ENCODE data around the gene NT5C1B.
"Not testable (repeated sequence)": the region's sequence is repeated elsewhere in the genome, so short reads cannot be mapped to it uniquely, and the experiment has no call there.

The NT5C1B gene

DNA sequence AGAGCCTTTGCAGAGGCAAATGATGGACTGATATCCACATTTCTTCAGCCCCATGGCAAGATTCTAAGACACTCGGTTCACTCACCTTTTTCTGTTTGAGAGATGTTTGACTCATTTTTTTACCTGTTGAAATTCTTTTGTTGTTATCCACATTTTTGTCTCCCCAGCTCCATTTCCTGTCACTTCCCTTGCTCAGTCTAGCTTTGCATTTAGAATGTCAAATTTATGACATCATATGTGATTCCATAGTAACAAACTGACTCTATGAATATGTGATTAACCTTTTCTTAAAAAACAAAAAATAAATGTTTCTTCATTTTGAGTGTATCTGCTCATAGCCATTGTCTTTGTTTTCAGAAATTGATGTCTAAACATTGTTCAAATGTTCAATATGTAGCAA, at the start of gene NT5C1B:
TSS of gene NT5C1B (minus strand) at position 216 of the 400 bp plus-strand sequence. CDS start at position 115, 101 bp downstream.
- no peak for DNase-seq

GRCh38 chr2:18637196-18637595, 47.8 kb upstream of the NT5C1B start:
- no peak for ATAC-seq
- Mint-ChIP-seq H3K9me3 (peaks cover 37 to 45% of the 10 kb centered on the region in 2 donors), H3K4me3 (no peak overlapping the region)

More for the DNA sequence above, at the start of gene NT5C1B:
- Mint-ChIP-seq H3K4me1 (no peaks in the 10 kb centered on the region), H3K27me3 (no peaks in the 10 kb centered on the region), H3K4me3 (no peak within 1 kb of the TSS), H3K27ac (no peak within 1 kb of the TSS), H3K9me3 (peaks cover 4 to 25% of the 10 kb centered on the region in 2 donors)
- ATAC-seq, result no peak

GRCh38 chr2:18632699-18633098, 43.3 kb upstream of the NT5C1B start:
- not testable (repeated sequence) for ATAC-seq, H3K27ac Mint-ChIP-seq, H3K4me3 Mint-ChIP-seq, DNase-seq, H3K4me1 Mint-ChIP-seq, H3K27me3 Mint-ChIP-seq
- peaks cover 53 to 68% of the 10 kb centered on the region in 2 donors for H3K9me3 Mint-ChIP-seq

More at GRCh38 chr2:18637196-18637595, 47.8 kb upstream of the NT5C1B start:
- DNase-seq, result no peak
- Mint-ChIP-seq H3K27ac (no peak overlapping the region), H3K4me1 (no peaks in the 10 kb centered on the region), H3K27me3 (no peaks in the 10 kb centered on the region)

GRCh38 chr2:18630941-18631340, 41.6 kb upstream of the NT5C1B start:
- no peak for ATAC-seq
- no peaks in the 10 kb centered on the region for H3K4me1 Mint-ChIP-seq
- no peak overlapping the region for H3K4me3 Mint-ChIP-seq
- no peaks in the 10 kb centered on the region for H3K27me3 Mint-ChIP-seq
- no peak for DNase-seq
- H3K27ac Mint-ChIP-seq, result no peak overlapping the region
- H3K9me3 Mint-ChIP-seq, result peaks cover 41 to 50% of the 10 kb centered on the region in 2 donors

DNA sequence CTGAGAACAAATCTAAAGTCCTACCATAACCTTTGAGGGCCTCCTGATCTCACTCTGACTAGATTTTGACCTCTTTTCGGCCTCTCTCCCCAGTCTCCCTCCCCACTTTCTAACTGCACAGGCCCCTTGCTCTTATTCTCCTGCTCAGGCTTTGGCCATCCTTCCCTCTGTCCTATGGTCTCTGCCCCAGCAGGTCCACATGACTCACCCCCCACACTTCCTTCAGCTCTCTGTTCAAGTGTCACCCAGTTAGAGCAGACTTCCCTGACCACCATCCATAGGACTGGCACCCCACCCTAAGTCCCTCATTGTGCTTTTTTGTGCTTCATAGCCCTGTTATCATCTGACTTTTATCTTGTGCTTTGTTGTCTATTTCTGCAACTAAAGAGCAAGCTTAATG, 41.2 kb upstream of the NT5C1B start:
- no peaks in the 10 kb centered on the region for H3K27me3 Mint-ChIP-seq
- ATAC-seq (no peak), DNase-seq (no peak)
- no peaks in the 10 kb centered on the region for H3K4me1 Mint-ChIP-seq
- peaks cover 39 to 46% of the 10 kb centered on the region in 2 donors for H3K9me3 Mint-ChIP-seq
- H3K4me3 Mint-ChIP-seq, result no peak overlapping the region
- H3K27ac Mint-ChIP-seq, result no peak overlapping the region

DNA sequence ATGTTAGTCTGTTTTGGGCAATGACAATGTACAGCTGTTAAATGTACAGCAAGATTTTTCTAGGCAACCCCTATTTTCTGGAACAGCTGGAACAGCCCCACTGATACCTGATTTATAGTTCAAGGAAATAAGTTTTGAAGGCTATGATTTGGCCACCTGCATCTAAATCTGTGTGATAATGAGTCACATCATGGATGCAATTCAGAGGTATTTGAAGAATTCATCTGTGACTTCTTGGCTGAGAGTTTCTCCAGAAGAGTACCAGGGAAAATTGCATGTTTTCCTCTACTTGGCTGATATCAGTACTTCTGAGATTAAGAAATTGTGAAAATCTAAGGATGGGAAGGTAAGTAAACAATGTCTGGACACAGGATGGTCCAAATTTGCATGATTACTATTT, 40.7 kb upstream of the NT5C1B start:
- Mint-ChIP-seq H3K4me3 (no peak overlapping the region), H3K4me1 (no peaks in the 10 kb centered on the region)

GRCh38 chr2:18626958-18627650, 37.7 kb upstream of the NT5C1B start:
- Mint-ChIP-seq H3K4me1 (no peaks in the 10 kb centered on the region), H3K27ac (no peak overlapping the region), H3K27me3 (no peaks in the 10 kb centered on the region), H3K9me3 (peaks cover 15 to 27% of the 10 kb centered on the region in 2 donors), H3K4me3 (no peak overlapping the region)
- DNase-seq (no peak), ATAC-seq (no peak)

More for the DNA sequence above, 40.7 kb upstream of the NT5C1B start:
- Mint-ChIP-seq H3K27me3 (no peaks in the 10 kb centered on the region), H3K9me3 (peaks cover 34 to 42% of the 10 kb centered on the region in 2 donors), H3K27ac (no peak overlapping the region)
- no peak for DNase-seq
- ATAC-seq, result no peak

DNA sequence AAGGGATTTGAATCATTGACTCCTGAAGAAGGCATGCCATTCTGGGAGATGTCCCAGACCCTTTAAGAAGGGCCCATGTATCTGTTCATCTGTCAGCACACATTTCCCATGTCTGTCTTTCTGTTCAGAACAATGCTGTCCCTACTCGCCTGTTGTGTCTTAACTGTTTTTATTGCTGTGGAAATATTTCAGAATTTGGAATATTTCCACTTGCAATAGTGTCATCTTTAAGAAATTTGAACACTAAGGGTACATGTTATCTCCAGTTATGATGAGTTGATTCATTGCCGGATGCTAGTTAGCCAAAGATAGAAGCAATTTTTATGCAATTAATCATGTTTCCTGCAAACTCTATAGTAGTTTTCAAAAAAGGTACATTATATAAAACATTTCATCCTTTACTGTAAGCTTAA, 36.9 kb upstream of the NT5C1B start:
- no peaks in the 10 kb centered on the region for H3K27me3 Mint-ChIP-seq
- peaks cover 10 to 18% of the 10 kb centered on the region in 2 donors for H3K9me3 Mint-ChIP-seq
- no peak overlapping the region for H3K27ac Mint-ChIP-seq
- H3K4me1 Mint-ChIP-seq, result no peaks in the 10 kb centered on the region
- DNase-seq, result no peak
- no peak overlapping the region for H3K4me3 Mint-ChIP-seq
- no peak for ATAC-seq

DNA sequence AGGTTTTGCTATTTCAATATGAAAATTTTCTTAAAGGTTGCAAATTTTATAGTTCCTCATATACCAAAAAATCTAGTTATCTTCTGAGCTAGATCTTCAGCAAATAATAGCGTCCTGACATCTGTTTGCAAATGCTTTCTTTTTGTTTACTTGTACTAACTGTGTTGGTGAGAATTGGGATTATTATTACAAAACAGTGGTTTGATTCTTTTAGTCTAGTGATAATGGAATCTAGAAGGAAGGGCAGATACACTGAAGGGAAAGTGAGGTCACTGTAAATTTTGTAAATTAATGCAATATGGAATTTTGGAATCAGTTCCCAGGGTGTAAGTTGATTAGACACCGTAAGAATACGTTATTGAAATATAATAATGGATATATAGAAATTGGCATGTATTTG, 36.2 kb upstream of the NT5C1B start:
- H3K9me3 Mint-ChIP-seq, result peaks cover 3 to 11% of the 10 kb centered on the region in 2 donors
- ATAC-seq (no peak), DNase-seq (no peak)
- H3K27ac Mint-ChIP-seq, result no peak overlapping the region
- no peaks in the 10 kb centered on the region for H3K4me1 Mint-ChIP-seq
- no peak overlapping the region for H3K4me3 Mint-ChIP-seq
- no peaks in the 10 kb centered on the region for H3K27me3 Mint-ChIP-seq

DNA sequence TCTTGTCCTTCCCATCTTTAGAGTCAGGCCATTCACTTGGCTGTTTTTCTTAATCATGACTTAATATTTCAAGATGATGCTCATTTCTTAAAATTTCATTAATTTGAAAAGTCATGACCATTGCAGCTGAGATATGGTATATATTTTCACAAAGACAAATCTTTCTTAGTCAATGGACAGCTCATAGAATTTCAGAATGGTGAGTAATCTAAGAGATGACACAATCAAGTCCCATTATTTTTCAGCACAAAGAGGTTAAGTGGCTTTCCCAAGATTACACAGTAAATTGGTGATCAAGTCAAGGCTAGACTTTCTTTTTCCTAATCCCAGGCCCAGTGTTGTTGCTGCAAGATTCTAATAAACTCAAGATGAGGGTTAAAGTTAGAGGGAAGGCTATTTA, 34.4 kb upstream of the NT5C1B start:
- no peak overlapping the region for H3K27ac Mint-ChIP-seq
- H3K27me3 Mint-ChIP-seq, result no peaks in the 10 kb centered on the region
- ATAC-seq (no peak), DNase-seq (no peak)
- no peaks in the 10 kb centered on the region for H3K4me1 Mint-ChIP-seq
- H3K9me3 Mint-ChIP-seq, result no peaks in the 10 kb centered on the region
- H3K4me3 Mint-ChIP-seq, result no peak overlapping the region

DNA sequence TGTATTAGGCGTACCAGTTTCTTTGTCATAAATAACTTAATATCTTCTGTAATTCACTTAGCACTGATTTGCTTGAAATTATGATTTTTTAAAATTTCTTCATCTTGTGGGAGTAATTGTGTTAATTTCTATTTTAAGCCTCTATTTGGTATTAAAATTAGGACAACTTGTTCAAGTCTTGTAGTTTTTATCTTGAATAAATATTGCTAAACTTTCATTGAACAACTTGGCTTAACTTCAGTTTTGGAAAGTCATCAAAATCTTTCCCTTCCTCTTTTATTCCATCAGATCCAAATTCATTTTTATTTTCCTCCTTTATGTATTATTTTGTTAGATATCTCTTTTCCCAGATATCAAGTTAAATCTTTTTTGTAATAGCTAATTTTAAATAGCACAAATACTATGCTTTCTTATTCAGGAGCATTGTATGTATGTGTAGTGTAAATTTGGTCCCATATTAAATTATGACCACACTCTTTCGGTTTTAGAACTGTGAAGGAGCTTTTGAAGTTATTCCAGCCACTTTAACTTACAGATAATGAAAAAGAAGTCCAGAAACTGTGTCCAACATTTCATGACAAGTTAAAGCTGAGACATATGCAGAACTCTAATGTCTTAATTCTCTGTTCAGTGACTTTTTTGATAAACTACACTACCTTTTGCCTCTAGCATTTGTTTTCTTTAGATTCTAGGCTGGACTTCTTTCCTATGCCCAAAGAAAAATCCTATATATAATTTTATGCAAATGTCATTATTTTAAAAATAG, 31.7 kb upstream of the NT5C1B start:
- Mint-ChIP-seq H3K27ac (no peak overlapping the region), H3K4me1 (no peaks in the 10 kb centered on the region), H3K4me3 (no peak overlapping the region), H3K27me3 (no peaks in the 10 kb centered on the region), H3K9me3 (no peaks in the 10 kb centered on the region)
- ATAC-seq (no peak), DNase-seq (no peak)

DNA sequence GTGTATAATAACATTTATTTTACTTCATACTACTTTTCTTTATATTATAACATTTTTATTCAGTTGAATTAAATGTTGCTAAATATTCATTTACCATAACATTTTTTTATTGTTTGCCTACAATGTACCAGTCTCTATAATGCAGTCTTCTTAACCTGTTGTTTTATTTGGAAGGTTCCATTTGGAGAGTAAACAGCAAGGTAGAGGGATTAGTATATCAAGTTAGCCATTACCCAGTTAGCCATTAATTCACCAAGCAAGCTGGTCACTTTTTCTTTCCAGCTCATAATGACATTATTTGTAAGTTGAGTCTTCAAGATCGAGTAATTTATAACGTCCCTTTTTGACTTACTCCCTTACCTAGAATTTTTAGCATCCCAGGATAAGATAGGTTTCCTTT, 29.7 kb upstream of the NT5C1B start:
- Mint-ChIP-seq H3K4me3 (no peak overlapping the region), H3K4me1 (no peaks in the 10 kb centered on the region), H3K27me3 (no peaks in the 10 kb centered on the region), H3K9me3 (no peaks in the 10 kb centered on the region), H3K27ac (no peak overlapping the region)
- ATAC-seq, result no peak
- no peak for DNase-seq

- ATAC-seq (no peak), DNase-seq (no peak)
- H3K4me3 Mint-ChIP-seq, result no peak overlapping the region
- H3K4me1 Mint-ChIP-seq, result no peaks in the 10 kb centered on the region
- H3K27ac Mint-ChIP-seq, result no peak overlapping the region
- no peaks in the 10 kb centered on the region for H3K27me3 Mint-ChIP-seq
- H3K9me3 Mint-ChIP-seq, result no peaks in the 10 kb centered on the region
Measured at GRCh38 chr2:18614041-18614440, 24.7 kb upstream of the NT5C1B start.

- DNase-seq (no peak), ATAC-seq (no peak)
- no peak overlapping the region for H3K4me3 Mint-ChIP-seq
- H3K4me1 Mint-ChIP-seq, result no peaks in the 10 kb centered on the region
- H3K9me3 Mint-ChIP-seq, result no peaks in the 10 kb centered on the region
- H3K27ac Mint-ChIP-seq, result no peak overlapping the region
- H3K27me3 Mint-ChIP-seq, result no peaks in the 10 kb centered on the region
Measured at GRCh38 chr2:18612133-18612532, 22.8 kb upstream of the NT5C1B start.

DNA sequence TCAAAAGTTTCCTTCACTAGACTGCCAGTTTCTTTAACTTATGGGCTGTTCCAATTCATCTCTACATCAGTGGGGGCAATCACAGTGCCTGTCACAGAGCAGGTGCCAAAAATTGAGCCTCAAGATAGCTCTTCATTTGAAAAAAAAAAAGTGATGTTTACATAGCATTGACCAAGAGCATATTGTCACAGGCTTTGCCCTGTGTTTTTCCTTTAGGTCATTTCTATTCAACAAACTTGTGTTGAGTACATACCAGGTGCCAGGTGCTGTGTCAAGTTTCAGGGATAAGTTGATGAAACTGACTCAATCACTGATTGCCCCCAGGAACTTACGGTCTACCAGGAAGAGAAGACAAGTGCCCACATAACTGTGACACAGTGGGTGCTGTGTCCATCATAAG, 22.2 kb upstream of the NT5C1B start:
- Mint-ChIP-seq H3K4me1 (no peaks in the 10 kb centered on the region), H3K27ac (no peak overlapping the region), H3K9me3 (no peaks in the 10 kb centered on the region), H3K27me3 (no peaks in the 10 kb centered on the region), H3K4me3 (no peak overlapping the region)
- no peak for DNase-seq
- ATAC-seq, result no peak

GRCh38 chr2:18611184-18611583, 21.8 kb upstream of the NT5C1B start:
- no peak overlapping the region for H3K27ac Mint-ChIP-seq
- no peaks in the 10 kb centered on the region for H3K4me1 Mint-ChIP-seq
- ATAC-seq (no peak), DNase-seq (no peak)
- H3K27me3 Mint-ChIP-seq, result no peaks in the 10 kb centered on the region
- no peaks in the 10 kb centered on the region for H3K9me3 Mint-ChIP-seq
- no peak overlapping the region for H3K4me3 Mint-ChIP-seq

All from stimulated activated naive CD8-positive, alpha-beta T cell treated with anti-CD3 and anti-CD28 coated beads, Interleukin-15, amount 100 ng/mL, for 72 hours (primary cell).